ENCODE measurements around the gene PPP1R2.

GRCh38 chr3:195557322-195557721 is 14.2 kb upstream of the PPP1R2 start:
- TF ChIP-seq ZNF384 (IDR thresholded peaks at IDR 0.05) (no peak), TARDBP (IDR thresholded peaks at IDR 0.05) (no peak), SP1 (IDR thresholded peaks at IDR 0.05) (no peak), ARNT (IDR thresholded peaks at IDR 0.05) (no peak)

All from HEK293T (cell line).